H1 (cell line): ENCODE results near the gene SIGLEC11. TPM values are rescaled to one million over a fixed set of nuclear protein-coding genes. Genes with fewer than 3 reads are reported as not detected.

Source experiments
- CTCF ChIA-PET: fragments of 300-600 bp; sonication (Branson Sonifier 250); formaldehyde crosslinking; loops from one replicate; lab custom pipeline; 2021; ENCODE audit not compliant: partially characterized antibody; lab: Charles Lee
- POLR2A ChIA-PET: fragments of 300-600 bp; sonication (Branson Sonifier 250); formaldehyde crosslinking; loops from one replicate; lab custom pipeline; 2021; ENCODE audit warnings: inconsistent platforms; ENCODE audit not compliant: partially characterized antibody; lab: Charles Lee
- DNase-seq, 2 experiments: peaks; one replicate each; pipeline versions ENCODE4 v3.0.0 to v3.0.0-alpha.2; 2010 to 2022; ENCODE audit warnings: low spot score in 2 of 2, low read depth in 1 of 2, mixed read lengths in 1 of 2
- FAIRE-seq: peaks from 2 replicates; lab custom pipeline; 2011; peaks lifted over from hg19 to GRCh38; lab: Jason Lieb, UNC
- H2AFZ ChIP-seq: 2 replicates; pipeline ENCODE4 v1.8.1; 2012; ENCODE audit warnings: low read length, inconsistent platforms
- H2AK5ac ChIP-seq: 2 replicates; pipeline ENCODE4 v1.6.1; 2013; ENCODE audit warnings: low read depth, low read length
- H2BK120ac ChIP-seq: replicated peaks from 2 replicates; pipeline ENCODE3; 2013; ENCODE audit warnings: low read depth, low read length, inconsistent platforms
- H2BK12ac ChIP-seq: 2 replicates; pipeline ENCODE4 v1.6.1; 2013; ENCODE audit warnings: low read depth, low read length
- H2BK15ac ChIP-seq: 2 replicates; pipeline ENCODE4 v1.6.1; 2013; ENCODE audit warnings: low read length
- H2BK20ac ChIP-seq: 2 replicates; pipeline ENCODE4 v1.6.1; 2013; ENCODE audit warnings: low read length
- H2BK5ac ChIP-seq: 2 replicates; pipeline ENCODE4 v1.6.1; 2013; ENCODE audit warnings: low read depth, low read length
- H3K14ac ChIP-seq: 2 replicates; pipeline ENCODE4 v1.6.1; 2013; ENCODE audit warnings: inconsistent platforms; ENCODE audit not compliant: insufficient read length
- H3K18ac ChIP-seq: 2 replicates; pipeline ENCODE4 v1.6.1; 2013; ENCODE audit warnings: low read length; ENCODE audit errors: extremely low read depth
- H3K23ac ChIP-seq: 2 replicates; pipeline ENCODE4 v1.6.1; 2013; ENCODE audit warnings: inconsistent platforms; ENCODE audit not compliant: insufficient read length
- H3K23me2 ChIP-seq: 2 replicates; pipeline ENCODE4 v1.6.1; 2013; ENCODE audit warnings: low read depth, low read length
- H3K27ac ChIP-seq: 2 replicates; pipeline ENCODE4 v1.6.1; 2011; ENCODE audit warnings: low read depth, low read length, inconsistent platforms
- H3K27me3 ChIP-seq, 4 experiments: replicated peaks in 1 of 4; 1 replicate in 1 of 4; 2 replicates in 3 of 4; pipeline versions ENCODE4 v1.6.1 to v1.8.1; 2011 to 2013; ENCODE audit warnings: low read length in 3 of 4, mild to moderate bottlenecking in 3 of 4, inconsistent platforms in 2 of 4, mixed read lengths in 2 of 4, moderate library complexity in 1 of 4; ENCODE audit not compliant: control insufficient read depth in 3 of 4, insufficient read depth in 3 of 4; ENCODE audit errors: extremely low read depth in 1 of 4
- H3K36me3 ChIP-seq, 4 experiments: 2 replicates each; pipeline versions ENCODE4 v1.6.1 to v1.8.1; 2011 to 2013; ENCODE audit warnings: mild to moderate bottlenecking in 4 of 4, low read length in 3 of 4, moderate library complexity in 2 of 4, control low read depth in 1 of 4, inconsistent platforms in 1 of 4; ENCODE audit not compliant: insufficient read depth in 4 of 4, control insufficient read depth in 2 of 4
- H3K4ac ChIP-seq: replicated peaks from 2 replicates; pipeline ENCODE3; 2013; ENCODE audit warnings: low read length, low read depth, mixed read lengths, inconsistent platforms; ENCODE audit not compliant: insufficient read length
- H3K4me1 ChIP-seq, 4 experiments: replicated peaks in 1 of 4; 1 replicate in 1 of 4; 2 replicates in 3 of 4; pipeline versions ENCODE4 v1.6.1 to v1.8.1; 2011 to 2013; ENCODE audit warnings: low read length in 3 of 4, inconsistent platforms in 2 of 4, mixed read lengths in 1 of 4; ENCODE audit not compliant: insufficient read depth in 4 of 4, control insufficient read depth in 3 of 4
- H3K4me2 ChIP-seq, 2 experiments: 2 replicates each; pipeline versions ENCODE4 v1.6.1 to v1.8.1; 2011 to 2013; ENCODE audit warnings: low read depth in 2 of 2, low read length in 2 of 2, control low read depth in 1 of 2, inconsistent platforms in 1 of 2, mild to moderate bottlenecking in 1 of 2; ENCODE audit not compliant: insufficient read depth in 1 of 2
- H3K4me3 ChIP-seq, 4 experiments: fragments of 200-600, 300-600 bp in 1 of 4; sonication (generic), shearing (Covaris generic), sonication (Bioruptor Twin) in 1 of 4; 2 replicates each; pipeline versions ENCODE4 v1.5.1 to v1.8.1; 2011 to 2016; ENCODE audit warnings: low read length in 4 of 4, low read depth in 3 of 4, control low read depth in 2 of 4, inconsistent platforms in 2 of 4, mild to moderate bottlenecking in 2 of 4, mixed read lengths in 1 of 4, moderate library complexity in 1 of 4; ENCODE audit not compliant: insufficient read depth in 2 of 4; ENCODE audit errors: extremely low read depth in 1 of 4
- H3K56ac ChIP-seq: replicated peaks from 2 replicates; pipeline ENCODE3; 2013; ENCODE audit warnings: low read depth, mild to moderate bottlenecking, mixed read lengths, low read length, inconsistent platforms; ENCODE audit not compliant: insufficient read length
- H3K79me1 ChIP-seq: 2 replicates; pipeline ENCODE4 v1.6.1; 2013; ENCODE audit warnings: low read depth, low read length, control low read depth
- H3K79me2 ChIP-seq, 2 experiments: 2 replicates each; pipeline versions ENCODE4 v1.6.1 to v1.8.1; 2012 to 2013; ENCODE audit warnings: low read length in 2 of 2, mild to moderate bottlenecking in 2 of 2, inconsistent platforms in 1 of 2; ENCODE audit not compliant: insufficient read depth in 2 of 2, control insufficient read depth in 1 of 2
- H3K9ac ChIP-seq, 4 experiments: replicated peaks in 1 of 4; 1 replicate in 1 of 4; 2 replicates in 3 of 4; pipeline versions ENCODE4 v1.6.1 to v1.8.1; 2011 to 2013; ENCODE audit warnings: low read depth in 3 of 4, low read length in 3 of 4, control low read depth in 2 of 4, mild to moderate bottlenecking in 2 of 4, moderate library complexity in 2 of 4, inconsistent platforms in 1 of 4; ENCODE audit errors: extremely low read depth in 1 of 4
- H3K9me3 ChIP-seq, 2 experiments: 2 replicates each; pipeline versions ENCODE4 v1.6.1 to v1.8.1; 2012 to 2013; ENCODE audit warnings: mild to moderate bottlenecking in 2 of 2, moderate library complexity in 2 of 2, control low read depth in 1 of 2, inconsistent platforms in 1 of 2, low read depth in 1 of 2, low read length in 1 of 2, mixed read lengths in 1 of 2; ENCODE audit not compliant: insufficient read depth in 2 of 2
- H4K20me1 ChIP-seq, 2 experiments: replicated peaks in 1 of 2; 2 replicates each; pipeline versions ENCODE3 to v1.8.1; 2011 to 2013; ENCODE audit warnings: inconsistent platforms in 2 of 2, low read length in 2 of 2, mild to moderate bottlenecking in 1 of 2; ENCODE audit not compliant: insufficient read depth in 2 of 2, control insufficient read depth in 1 of 2
- H4K5ac ChIP-seq: 2 replicates; pipeline ENCODE4 v1.6.1; 2013; ENCODE audit warnings: low read length, low read depth, mixed read lengths, inconsistent platforms; ENCODE audit not compliant: insufficient read length
- H4K8ac ChIP-seq: 2 replicates; pipeline ENCODE4 v1.8.0; 2013; ENCODE audit warnings: mild to moderate bottlenecking, moderate library complexity, low read length, inconsistent platforms; ENCODE audit not compliant: insufficient read depth; ENCODE audit errors: extremely low read depth
- H4K91ac ChIP-seq: replicated peaks from 2 replicates; pipeline ENCODE3; 2013; ENCODE audit warnings: low read length, mixed read lengths, inconsistent platforms; ENCODE audit not compliant: insufficient read length
- ASH2L ChIP-seq: fragments of 200-600, 300-600 bp; sonication (generic); IDR thresholded peaks from one replicate; pipeline ENCODE4 v1.7.1; 2017; ENCODE audit warnings: low read length
- BCL11A ChIP-seq, 2 experiments: IDR thresholded peaks; one replicate each; pipeline ENCODE4 v1.6.1; 2011; ENCODE audit warnings: low read depth in 2 of 2, low read length in 2 of 2, mild to moderate bottlenecking in 2 of 2
- CHD1 ChIP-seq: IDR thresholded peaks from 2 replicates; pipeline ENCODE4 v1.6.1; 2012; ENCODE audit warnings: low read depth, low read length, improper control_type of control experiment
- CTCF ChIP-seq, 3 experiments: IDR thresholded peaks; 1 replicate in 2 of 3; 2 replicates in 1 of 3; pipeline versions ENCODE4 v1.5.1 to v1.6.1; 2011; ENCODE audit warnings: low read length in 3 of 3, mild to moderate bottlenecking in 3 of 3, inconsistent platforms in 2 of 3, low read depth in 1 of 3, moderate library complexity in 1 of 3; ENCODE audit not compliant: insufficient read depth in 1 of 3; ENCODE audit errors: control extremely low read depth in 1 of 3
- EGR1 ChIP-seq: IDR thresholded peaks from 2 replicates; pipeline ENCODE4 v1.6.1; 2011; ENCODE audit warnings: low read depth, low read length, borderline replicate concordance
- FOSL1 ChIP-seq: IDR thresholded peaks from 2 replicates; pipeline ENCODE4 v1.6.1; 2011; ENCODE audit warnings: mild to moderate bottlenecking, low read depth, low read length, moderate library complexity; ENCODE audit not compliant: insufficient read depth
- KDM5A ChIP-seq: fragments of 200-600 bp; IDR thresholded peaks from 2 replicates; pipeline ENCODE4 v1.7.1; 2012; ENCODE audit warnings: mild to moderate bottlenecking, low read length, inconsistent platforms, mixed read lengths
- MAX ChIP-seq: IDR thresholded peaks from 2 replicates; pipeline ENCODE4 v1.6.1; 2012; ENCODE audit warnings: inconsistent platforms
- RXRA ChIP-seq: IDR thresholded peaks from 2 replicates; pipeline ENCODE4 v1.6.1; 2011; ENCODE audit warnings: low read depth, mild to moderate bottlenecking, low read length, moderate library complexity; ENCODE audit not compliant: insufficient read depth
- SIX5 ChIP-seq: IDR thresholded peaks from 2 replicates; pipeline ENCODE4 v1.6.1; 2011; ENCODE audit warnings: mild to moderate bottlenecking, low read depth, low read length
- SP4 ChIP-seq: IDR thresholded peaks from 2 replicates; pipeline ENCODE4 v1.6.1; 2012; ENCODE audit warnings: low read length, inconsistent platforms
- TCF12 ChIP-seq: IDR thresholded peaks from 2 replicates; pipeline ENCODE4 v1.6.1; 2011; ENCODE audit warnings: low read depth, mild to moderate bottlenecking, low read length
- WGBS, 2 experiments: shearing (Covaris generic) in 1 of 2; methylation state at CpG; one replicate each; pipeline versions ENCODE4 v1.1.6 to v1.1.7; 2013 to 2015; ENCODE audit warnings: low lambda C conversion rate in 2 of 2, mixed read lengths in 2 of 2, inconsistent platforms in 1 of 2, low coverage in 1 of 2, missing lambda C conversion rate in 1 of 2; ENCODE audit not compliant: insufficient replicate concordance in 2 of 2, insufficient coverage in 1 of 2, insufficient read length in 1 of 2; ENCODE audit errors: extremely low coverage in 1 of 2, missing lambda C conversion rate in 1 of 2; 5-methylcytosine and 5-hydroxymethylcytosine counted together
- polyA plus RNA-seq, 7 experiments: library from polyadenylated mRNA; depleted of rRNA in 3 of 7; stranded (reverse) in 5 of 7; unstranded in 2 of 7; fragments of >200 nt in 5 of 7; fragments of 200-250 nt in 2 of 7; gene quantifications; 1 replicate in 5 of 7; 2 replicates in 1 of 7; 4 replicates in 1 of 7; pipeline versions ENCODE4 v1.2.1 to v1.2.3, GENCODE V29; 2011 to 2013; ENCODE audit warnings: missing spikeins in 2 of 7, mixed read lengths in 2 of 7
- total RNA-seq: library from RNA; stranded (reverse); fragmentation: NEBNext Ultra II Directional; extraction: Animal tissue kit (Norgen Biotek cat#: 25700); gene quantifications from 2 replicates; pipeline ENCODE4 v1.2.1, GENCODE V29; 2021

SIGLEC11 gene
- total and polyA plus RNA-seq, 2 of the 8 experiments (the other 6 are each of a cell fraction or from before 2014, with no cell fraction given): 0.18 TPM; not detected in 1

- no peak overlapping the region for H3K18ac ChIP-seq
- POLR2A ChIA-PET: interaction anchor here (1.6 kb wide), 1 partner anchor 43 kb away, joined by 12 read pairs; the partner anchor contains the start of genes ATF5 and NUP62
- no peaks in the 10 kb centered on the region for H3K23me2 ChIP-seq
- H3K27ac ChIP-seq: no peak overlapping the region
- no peak overlapping the region for H4K5ac ChIP-seq
- H3K79me1 ChIP-seq: no peaks in the 10 kb centered on the region
- H3K23ac ChIP-seq: no peak overlapping the region
- FAIRE-seq (no peak), DNase-seq (no peak)
- no peaks in the 10 kb centered on the region; a peak in 1 of 7 replicates for H3K4me1 ChIP-seq
- H2BK5ac ChIP-seq: no peak overlapping the region
- CTCF ChIA-PET: interaction anchor here (1.2 kb wide), 1 partner anchor 35 kb away, joined by 3 read pairs; no protein-coding TSS in a partner anchor
- no peak overlapping the region for H3K9ac ChIP-seq
- H2AFZ ChIP-seq: no peak overlapping the region
- no peak overlapping the region for H2BK15ac ChIP-seq
- H3K4me2 ChIP-seq: no peak overlapping the region
- no peak overlapping the region; the same call in 1 of the 2 replicates for H4K8ac ChIP-seq
- peaks cover 0 to 2% of the 10 kb centered on the region in 2 experiments for H4K20me1 ChIP-seq
- no peak overlapping the region for H3K4ac ChIP-seq
- H3K56ac ChIP-seq: no peak overlapping the region
- H3K14ac ChIP-seq: no peak overlapping the region
- no peaks in the 10 kb centered on the region for H3K27me3 ChIP-seq
- H2BK12ac ChIP-seq: no peak overlapping the region
- no peaks in the 10 kb centered on the region for H3K79me2 ChIP-seq
- H2AK5ac ChIP-seq: no peak overlapping the region
- H4K91ac ChIP-seq: no peak overlapping the region
- no peak overlapping the region for H2BK20ac ChIP-seq
- no peaks in the 10 kb centered on the region for H3K9me3 ChIP-seq
- WGBS, 2 experiments: 84% methylated on average over 6 of the region's 6 CpGs; no CpG with 5 or more reads in 1 of the 2 experiments
- H3K36me3 ChIP-seq: no peaks in the 10 kb centered on the region
- H2BK120ac ChIP-seq: no peak overlapping the region
- no peak overlapping the region for H3K4me3 ChIP-seq
- TF ChIP-seq FOSL1 (no peak), MAX (no peak), CTCF (IDR thresholded peaks at IDR 0.05; ENCODE audit: control extremely low read depth in 1 of 3, insufficient read depth in 1 of 3, low read depth in 1 of 3, low read length in 3 of 3) (no peak), SP4 (no peak), RXRA (no peak), CHD1 (no peak), KDM5A (no peak), ASH2L (no peak), SIX5 (no peak), BCL11A (IDR thresholded peaks at IDR 0.05; ENCODE audit: low read depth in 2 of 2, low read length in 2 of 2) (no peak), TCF12 (no peak), EGR1 (no peak)
These were observed 11.9 kb upstream of the SIGLEC11 start for GRCh38 chr19:49972841-49973240.
